ENCODE measurements around the gene RNF44.

Gene RNF44

GRCh38 chr5:176524138-176524537 is 13.1 kb downstream of the RNF44 start:
- Histone ChIP-seq H2AFZ (ENCODE audit: low read length) (no peak overlapping the region), H3K27me3 (replicated peaks; ENCODE audit: insufficient read depth, low read length) (no peaks in the 10 kb centered on the region), H3K9me3 (replicated peaks; ENCODE audit: insufficient read depth, low read length) (no peaks in the 10 kb centered on the region), H3K4me1 (ENCODE audit: low read length) (no peaks in the 10 kb centered on the region), H4K20me1 (ENCODE audit: insufficient read depth, low read length) (no peaks in the 10 kb centered on the region), H3F3A (ENCODE audit: insufficient read depth, low read length) (no peaks in the 10 kb centered on the region), H3K4me3 (ENCODE audit: low read length) (no peak overlapping the region), H3K36me3 (replicated peaks; ENCODE audit: insufficient read depth, low read length) (no peaks in the 10 kb centered on the region), H3K4me2 (ENCODE audit: low read depth, low read length) (no peak overlapping the region), H3K27ac (ENCODE audit: low read length) (no peak overlapping the region), H3K9me2 (replicated peaks; ENCODE audit: insufficient read depth, low read length) (no peaks in the 10 kb centered on the region), H3K9ac (ENCODE audit: low read length) (no peak overlapping the region), H3K79me2 (ENCODE audit: low read length) (no peaks in the 10 kb centered on the region)
- no peak for DNase-seq
- no peak for TF ChIP-seq EZH2phosphoT487 (IDR thresholded peaks at IDR 0.05; ENCODE audit: low read length)
- no peak for TF ChIP-seq EZH2 (optimal IDR thresholded peaks at IDR 0.05; ENCODE audit: low read depth, low read length)
- no peak for TF ChIP-seq CTCF (IDR thresholded peaks at IDR 0.05; ENCODE audit: low read length)

GRCh38 chr5:176521699-176522263 is 15.4 kb downstream of the RNF44 start:
- no peak overlapping the region for H3K9ac ChIP-seq (ENCODE audit: low read length)
- H3K27ac ChIP-seq (ENCODE audit: low read length), result no peak overlapping the region
- no peaks in the 10 kb centered on the region for H3K4me1 ChIP-seq (ENCODE audit: low read length)
- DNase-seq, result no peak
- no peak overlapping the region for H3K4me3 ChIP-seq (ENCODE audit: low read length)
- H3K9me2 ChIP-seq (replicated peaks; ENCODE audit: insufficient read depth, low read length), result no peaks in the 10 kb centered on the region
- no peaks in the 10 kb centered on the region for H4K20me1 ChIP-seq (ENCODE audit: insufficient read depth, low read length)
- H3K9me3 ChIP-seq (replicated peaks; ENCODE audit: insufficient read depth, low read length), result no peaks in the 10 kb centered on the region
- H3K4me2 ChIP-seq (ENCODE audit: low read depth, low read length), result no peak overlapping the region
- no peak overlapping the region for H2AFZ ChIP-seq (ENCODE audit: low read length)
- H3K79me2 ChIP-seq (ENCODE audit: low read length), result no peaks in the 10 kb centered on the region
- no peaks in the 10 kb centered on the region for H3F3A ChIP-seq (ENCODE audit: insufficient read depth, low read length)
- TF ChIP-seq EZH2phosphoT487 (IDR thresholded peaks at IDR 0.05; ENCODE audit: low read length) (no peak), EZH2 (optimal IDR thresholded peaks at IDR 0.05; ENCODE audit: low read depth, low read length) (no peak), CTCF (IDR thresholded peaks at IDR 0.05; ENCODE audit: low read length) (no peak)
- H3K36me3 ChIP-seq (replicated peaks; ENCODE audit: insufficient read depth, low read length), result no peaks in the 10 kb centered on the region
- H3K27me3 ChIP-seq (replicated peaks; ENCODE audit: insufficient read depth, low read length), result no peaks in the 10 kb centered on the region

- H3K4me3 ChIP-seq (ENCODE audit: low read length), result no peak overlapping the region
- H3K36me3 ChIP-seq (replicated peaks; ENCODE audit: insufficient read depth, low read length), result no peaks in the 10 kb centered on the region
- no peak overlapping the region for H3K9ac ChIP-seq (ENCODE audit: low read length)
- H2AFZ ChIP-seq (ENCODE audit: low read length), result no peak overlapping the region
- H3K4me1 ChIP-seq (ENCODE audit: low read length), result no peaks in the 10 kb centered on the region
- H3K9me3 ChIP-seq (replicated peaks; ENCODE audit: insufficient read depth, low read length), result no peaks in the 10 kb centered on the region
- no peak for DNase-seq
- no peaks in the 10 kb centered on the region for H3K79me2 ChIP-seq (ENCODE audit: low read length)
- TF ChIP-seq EZH2phosphoT487 (IDR thresholded peaks at IDR 0.05; ENCODE audit: low read length) (no peak), EZH2 (optimal IDR thresholded peaks at IDR 0.05; ENCODE audit: low read depth, low read length) (no peak), CTCF (IDR thresholded peaks at IDR 0.05; ENCODE audit: low read length) (no peak)
- no peak overlapping the region for H3K27ac ChIP-seq (ENCODE audit: low read length)
- H3K4me2 ChIP-seq (ENCODE audit: low read depth, low read length), result no peak overlapping the region
- no peaks in the 10 kb centered on the region for H3K27me3 ChIP-seq (replicated peaks; ENCODE audit: insufficient read depth, low read length)
- H3F3A ChIP-seq (ENCODE audit: insufficient read depth, low read length), result no peaks in the 10 kb centered on the region
- no peaks in the 10 kb centered on the region for H3K9me2 ChIP-seq (replicated peaks; ENCODE audit: insufficient read depth, low read length)
- H4K20me1 ChIP-seq (ENCODE audit: insufficient read depth, low read length), result no peaks in the 10 kb centered on the region
Observed at GRCh38 chr5:176521286-176521685, 15.9 kb downstream of the RNF44 start.

All from MM.1S (cell line).